A172 (cell line): ENCODE results near the gene CD274. TPM values are rescaled to one million over a fixed set of nuclear protein-coding genes. Genes with fewer than 3 reads are reported as not detected.

Experiments used
- total RNA-seq: library from RNA; depleted of rRNA; stranded (reverse); fragments of >200 nt; shearing (Covaris generic); gene quantifications from 2 replicates; pipeline ENCODE4 v1.2.3, GENCODE V29; 2014; rRNA removed

Gene CD274
- total RNA-seq, 1 experiment from 2014 or later = 1.4 TPM

Other genes with a start within 250 kb of the CD274 start
- gene INSL4, start 219.1 kb upstream of the CD274 start, total RNA-seq = not detected in 2 replicates
- gene RLN2, start 145.8 kb upstream of the CD274 start, total RNA-seq = not detected in 2 replicates
- gene RLN1, start 110.7 kb upstream of the CD274 start, total RNA-seq = not detected in 2 replicates
- 11.5 and 25.2 TPM in 2 replicates for gene PLGRKT, start 12.6 kb upstream of the CD274 start, total RNA-seq
- gene PDCD1LG2, start 60.0 kb downstream of the CD274 start, total RNA-seq = 1.1 TPM in 2 replicates
- gene RIC1, start 178.6 kb downstream of the CD274 start, total RNA-seq = 18.9 and 20.4 TPM in 2 replicates